Measurements from ENCODE around the gene ANKAR.

GRCh38 chr2:189700681-189701080 lies 26.2 kb downstream of the ANKAR start:
- TF ChIP-seq POLR2A (IDR thresholded peaks at IDR 0.05) (no peak), CTCF (IDR thresholded peaks at IDR 0.05) (no peak), POLR2AphosphoS5 (IDR thresholded peaks at IDR 0.05; ENCODE audit: insufficient read depth in 1 of 2, low read depth in 1 of 2) (no peak)
